Mesothelial cell of epicardium (in vitro differentiated cells): ENCODE measurements around the gene DMBX1. TPM values are rescaled to one million over a fixed set of nuclear protein-coding genes. Genes with fewer than 3 reads are reported as not detected.

Source experiments
- DNase-seq, 2 experiments: peaks; one replicate each; pipeline ENCODE4 v3.0.0; 2021; ENCODE audit warnings: low spot score in 2 of 2; ENCODE audit not compliant: unreplicated experiment in 2 of 2
- H3K27ac Mint-ChIP-seq: 2 replicates; pipeline ENCODE4 v1.8.0; 2021; ENCODE audit warnings: mixed read lengths
- H3K27me3 Mint-ChIP-seq: 2 replicates; pipeline ENCODE4 v1.8.0; 2021; ENCODE audit warnings: low read depth, mixed read lengths
- H3K36me3 Mint-ChIP-seq: 2 replicates; pipeline ENCODE4 v1.8.0; 2021; ENCODE audit warnings: mixed read lengths
- H3K4me1 Mint-ChIP-seq: 2 replicates; pipeline ENCODE4 v1.8.0; 2021; ENCODE audit warnings: mixed read lengths
- H3K4me3 Mint-ChIP-seq: 2 replicates; pipeline ENCODE4 v1.8.0; 2021; ENCODE audit warnings: mild to moderate bottlenecking, moderate library complexity, mixed read lengths
- H3K9me3 Mint-ChIP-seq: 2 replicates; pipeline ENCODE4 v1.8.0; 2021; ENCODE audit warnings: mixed read lengths
- CTCF ChIP-seq: fragments of 200-600 bp; sonication (generic); IDR thresholded peaks from one replicate; pipeline ENCODE4 v1.5.0; 2021; ENCODE audit warnings: antibody characterized with exemption; ENCODE audit not compliant: unreplicated experiment
- total RNA-seq: library from RNA; stranded (reverse); gene quantifications from 3 replicates; pipeline ENCODE4 v1.2.1, GENCODE V29; 2021

Gene DMBX1
- total RNA-seq, 1 donor from 2014 or later: not detected

GRCh38 chr1:46512135-46512791, 22.6 kb downstream of the DMBX1 start:
- H3K27ac Mint-ChIP-seq: no peak overlapping the region
- H3K27me3 Mint-ChIP-seq: peaks cover 50% of the 10 kb centered on the region
- TF ChIP-seq CTCF: no peak
- H3K4me3 Mint-ChIP-seq: no peak overlapping the region
- no peaks in the 10 kb centered on the region for H3K9me3 Mint-ChIP-seq
- no peaks in the 10 kb centered on the region for H3K36me3 Mint-ChIP-seq
- peaks cover 14% of the 10 kb centered on the region for H3K4me1 Mint-ChIP-seq
- no peak for DNase-seq

- Mint-ChIP-seq H3K4me3 (no peak overlapping the region), H3K27me3 (peaks cover 52% of the 10 kb centered on the region), H3K4me1 (peaks cover 18% of the 10 kb centered on the region), H3K27ac (no peak overlapping the region), H3K9me3 (no peaks in the 10 kb centered on the region), H3K36me3 (no peaks in the 10 kb centered on the region)
- no peak for DNase-seq
- no peak for TF ChIP-seq CTCF
These were observed 23.2 kb downstream of the DMBX1 start for GRCh38 chr1:46512792-46513190.

GRCh38 chr1:46513536-46513935, 23.9 kb downstream of the DMBX1 start:
- no peaks in the 10 kb centered on the region for H3K9me3 Mint-ChIP-seq
- no peaks in the 10 kb centered on the region for H3K36me3 Mint-ChIP-seq
- no peak overlapping the region for H3K27ac Mint-ChIP-seq
- no peak for DNase-seq
- H3K4me1 Mint-ChIP-seq: peaks cover 25% of the 10 kb centered on the region
- no peak for TF ChIP-seq CTCF
- no peak overlapping the region for H3K4me3 Mint-ChIP-seq
- H3K27me3 Mint-ChIP-seq: peaks cover 60% of the 10 kb centered on the region

GRCh38 chr1:46515576-46515975, 25.9 kb downstream of the DMBX1 start:
- no peaks in the 10 kb centered on the region for H3K36me3 Mint-ChIP-seq
- no peak overlapping the region for H3K4me3 Mint-ChIP-seq
- no peak for TF ChIP-seq CTCF
- no peak for DNase-seq
- no peaks in the 10 kb centered on the region for H3K9me3 Mint-ChIP-seq
- H3K4me1 Mint-ChIP-seq: peaks cover 38% of the 10 kb centered on the region
- H3K27me3 Mint-ChIP-seq: peaks cover 55% of the 10 kb centered on the region
- no peak overlapping the region for H3K27ac Mint-ChIP-seq

- no peak for TF ChIP-seq CTCF
- no peak for DNase-seq
- Mint-ChIP-seq H3K9me3 (no peaks in the 10 kb centered on the region), H3K36me3 (no peaks in the 10 kb centered on the region), H3K27me3 (peaks cover 55% of the 10 kb centered on the region), H3K27ac (no peak overlapping the region), H3K4me3 (no peak overlapping the region), H3K4me1 (peaks cover 42% of the 10 kb centered on the region)
These were observed 26.7 kb downstream of the DMBX1 start for GRCh38 chr1:46516200-46516950.
